Stimulated activated CD4-positive, alpha-beta T cell treated with anti-CD3 and anti-CD28 coated beads, Interleukin-12 subunit alpha, Interleukin-12 subunit beta, amount 100 ng/mL, for 4 hours (primary cell): ENCODE measurements around the gene WDR20.
"Not testable (repeated sequence)": the region's sequence is repeated elsewhere in the genome, so short reads cannot be mapped to it uniquely, and the experiment has no call there.

Source experiments
- DNase-seq: peaks from one replicate; pipeline ENCODE4 v3.0.0-alpha.2; 2020

The WDR20 gene

DNA sequence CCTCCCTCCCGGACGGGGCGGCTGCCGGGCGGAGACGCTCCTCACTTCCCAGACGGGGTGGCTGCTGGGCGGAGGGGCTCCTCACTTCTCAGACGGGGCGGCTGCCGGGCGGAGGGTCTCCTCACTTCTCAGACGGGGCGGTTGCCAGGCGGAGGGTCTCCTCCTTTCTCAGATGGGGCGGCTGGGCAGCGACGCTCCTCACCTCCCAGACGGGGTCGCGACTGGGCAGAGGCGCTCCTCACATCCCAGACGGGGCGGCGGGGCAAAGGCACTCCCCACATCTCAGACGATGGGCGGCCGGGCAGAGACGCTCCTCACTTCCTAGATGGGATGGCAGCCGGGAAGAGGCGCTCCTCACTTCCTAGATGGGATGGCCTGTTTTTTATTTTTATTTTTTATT, 33.0 kb downstream of the WDR20 start:
- DNase-seq, result not testable (repeated sequence)

DNA sequence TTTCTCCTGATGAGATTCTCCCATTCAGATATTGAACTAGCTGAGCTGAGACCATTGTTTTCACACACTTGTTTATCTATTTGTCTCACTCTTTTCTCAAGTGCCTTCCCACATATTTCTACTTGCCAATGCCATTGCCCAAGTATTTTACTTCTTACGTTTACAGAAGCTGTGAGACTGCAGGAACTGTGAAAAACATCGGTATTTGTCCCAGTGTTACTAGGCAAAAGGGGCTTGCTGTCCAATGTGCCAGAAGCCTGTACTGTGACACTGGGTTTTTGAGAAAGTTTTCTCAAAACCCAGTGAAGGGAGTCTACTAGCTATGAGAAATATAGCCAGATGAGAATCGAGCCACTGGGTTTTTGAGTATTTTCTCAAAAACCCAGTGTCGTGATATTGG, 37.5 kb downstream of the WDR20 start:
- no peak for DNase-seq

DNA sequence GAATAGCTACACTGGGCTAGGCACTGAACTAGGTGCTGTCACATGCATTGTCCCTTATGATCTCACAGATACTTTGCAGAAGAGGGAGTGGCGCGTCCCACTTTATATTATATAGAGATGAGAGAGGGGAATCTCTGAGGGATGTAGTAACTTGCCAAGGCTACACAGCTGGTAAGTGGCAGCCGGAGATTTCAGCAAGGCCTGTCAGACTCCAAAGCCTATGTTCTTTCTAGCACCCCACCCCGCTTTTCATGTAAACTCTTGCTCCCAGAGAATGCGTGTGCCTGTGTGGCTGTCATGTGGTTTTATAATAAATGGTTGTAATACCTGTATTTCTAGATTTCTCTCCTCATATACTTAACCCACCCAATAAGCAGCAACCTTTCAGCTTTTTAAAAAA, 39.1 kb downstream of the WDR20 start:
- no peak for DNase-seq

DNA sequence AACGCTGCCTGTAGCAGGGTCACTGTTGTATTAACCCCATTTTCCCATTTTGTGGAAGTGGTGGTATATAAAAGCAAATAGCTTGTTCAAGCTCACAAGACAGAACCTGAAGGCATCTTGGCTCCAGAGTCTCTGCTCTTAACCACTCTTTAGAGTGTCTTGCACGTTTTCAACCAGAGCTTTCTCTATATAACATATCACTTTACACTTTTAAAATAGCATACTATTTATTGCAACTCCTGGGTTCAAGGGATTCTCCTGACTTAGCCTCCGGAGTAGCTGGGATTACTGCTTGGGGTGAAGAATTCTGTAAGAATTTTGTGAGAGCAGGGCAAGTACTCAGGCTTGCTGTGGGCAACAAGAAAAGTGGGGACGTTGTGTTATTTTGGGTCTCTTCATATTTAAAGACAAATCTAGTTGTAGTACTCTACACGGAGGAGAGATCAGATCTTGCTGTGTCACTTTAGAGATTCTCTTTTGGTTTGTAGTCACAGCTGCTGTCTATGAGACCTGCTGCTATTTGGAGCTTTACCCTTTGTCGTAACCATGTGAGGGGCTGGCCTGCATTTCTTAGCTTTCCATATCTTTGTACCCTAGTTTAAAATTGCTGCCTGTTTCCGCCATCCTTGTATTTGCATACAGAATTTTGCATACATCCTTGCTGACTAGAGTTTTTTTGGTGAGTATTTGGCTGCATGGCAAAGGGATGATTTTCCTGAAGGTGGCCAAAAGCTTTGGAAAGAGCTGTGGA, 40.7 kb downstream of the WDR20 start:
- no peak for DNase-seq

DNA sequence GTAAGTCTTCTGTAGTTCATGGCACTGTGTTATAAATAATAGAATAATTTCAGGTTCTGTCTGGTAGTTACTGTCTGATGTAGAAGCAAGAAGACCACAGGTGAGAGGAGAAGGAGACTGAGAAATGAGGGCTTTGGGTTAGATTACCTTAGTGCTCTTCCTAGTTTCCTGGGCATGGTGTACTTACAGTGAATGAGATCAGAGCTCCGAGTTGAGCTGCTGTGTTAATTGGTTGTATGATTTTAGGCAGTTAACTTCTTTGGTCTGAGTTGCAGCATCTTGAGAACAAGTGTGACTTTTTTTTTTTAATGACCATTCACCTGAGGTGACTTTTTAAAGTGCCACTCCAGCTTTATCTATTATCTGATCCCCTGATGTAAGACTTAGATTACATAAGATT, 41.5 kb downstream of the WDR20 start:
- DNase-seq, result no peak

DNA sequence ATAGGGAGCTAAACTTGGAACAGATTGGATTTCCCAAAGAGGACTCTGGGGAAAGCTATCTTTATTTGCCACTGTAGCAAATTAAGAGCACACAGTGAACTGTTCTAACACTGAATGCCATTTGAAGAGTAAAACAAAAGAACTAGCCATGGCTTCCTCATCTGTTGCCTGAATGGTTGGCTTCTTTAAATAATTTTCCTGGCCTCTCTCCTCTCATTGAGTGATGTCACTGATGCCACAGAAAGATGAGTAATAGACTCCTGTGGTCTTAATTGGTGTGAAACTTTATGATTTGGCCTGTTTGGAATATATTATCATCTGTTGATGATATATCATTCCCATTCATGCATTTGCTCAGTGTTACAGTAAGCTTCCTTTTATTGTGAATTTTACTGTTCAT, 42.5 kb downstream of the WDR20 start:
- no peak for DNase-seq

DNA sequence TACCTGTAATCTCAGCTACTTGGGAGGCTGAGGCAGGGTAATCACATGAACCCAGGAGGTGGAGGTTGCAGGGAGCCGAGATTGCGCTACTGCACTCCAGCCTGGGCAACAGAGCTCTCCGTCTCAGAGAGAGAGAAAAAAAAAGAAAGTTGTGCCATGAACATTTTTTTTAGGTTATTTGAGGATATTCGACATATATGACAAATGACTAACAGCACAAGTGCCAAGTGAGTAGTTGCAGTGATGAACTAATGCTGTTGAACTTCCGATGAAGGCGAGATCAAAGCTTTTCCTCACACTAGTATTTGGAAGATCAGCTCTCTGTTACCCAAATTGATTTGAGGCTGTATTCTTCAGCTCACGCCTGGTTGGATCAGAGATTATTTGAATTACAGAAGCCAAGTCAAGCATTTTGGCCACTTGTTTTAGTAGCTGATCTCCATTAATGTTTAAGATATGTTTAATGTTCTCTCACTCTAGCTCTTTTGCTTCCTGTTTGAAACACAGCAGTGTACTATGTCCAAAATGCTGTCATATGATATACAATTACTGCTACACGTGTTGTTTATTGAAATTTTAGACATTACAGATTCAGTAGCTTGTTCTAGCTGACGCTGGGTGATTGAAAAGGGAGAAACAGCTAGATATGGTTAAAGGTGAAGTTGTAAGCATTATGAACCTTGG, 43.4 kb downstream of the WDR20 start:
- no peak for DNase-seq

DNA sequence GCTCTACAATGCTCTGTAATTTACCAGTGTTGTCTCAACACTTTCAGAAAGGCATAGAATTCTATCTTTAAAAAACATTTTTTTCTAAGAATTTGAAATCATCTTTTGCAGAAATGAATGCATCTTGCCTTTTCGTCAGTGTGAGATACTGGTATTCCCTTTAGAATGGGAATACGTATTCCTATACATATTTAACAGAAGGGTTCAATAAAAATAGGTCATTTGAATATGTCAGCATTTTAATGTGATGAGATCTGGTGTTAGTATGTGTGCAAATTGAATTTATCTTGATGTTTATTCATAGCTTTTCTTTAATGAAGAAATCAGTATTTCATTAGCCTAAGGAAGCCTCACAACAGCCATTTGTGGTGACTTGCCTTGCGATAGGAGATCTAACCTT, 44.2 kb downstream of the WDR20 start:
- DNase-seq, result no peak

DNA sequence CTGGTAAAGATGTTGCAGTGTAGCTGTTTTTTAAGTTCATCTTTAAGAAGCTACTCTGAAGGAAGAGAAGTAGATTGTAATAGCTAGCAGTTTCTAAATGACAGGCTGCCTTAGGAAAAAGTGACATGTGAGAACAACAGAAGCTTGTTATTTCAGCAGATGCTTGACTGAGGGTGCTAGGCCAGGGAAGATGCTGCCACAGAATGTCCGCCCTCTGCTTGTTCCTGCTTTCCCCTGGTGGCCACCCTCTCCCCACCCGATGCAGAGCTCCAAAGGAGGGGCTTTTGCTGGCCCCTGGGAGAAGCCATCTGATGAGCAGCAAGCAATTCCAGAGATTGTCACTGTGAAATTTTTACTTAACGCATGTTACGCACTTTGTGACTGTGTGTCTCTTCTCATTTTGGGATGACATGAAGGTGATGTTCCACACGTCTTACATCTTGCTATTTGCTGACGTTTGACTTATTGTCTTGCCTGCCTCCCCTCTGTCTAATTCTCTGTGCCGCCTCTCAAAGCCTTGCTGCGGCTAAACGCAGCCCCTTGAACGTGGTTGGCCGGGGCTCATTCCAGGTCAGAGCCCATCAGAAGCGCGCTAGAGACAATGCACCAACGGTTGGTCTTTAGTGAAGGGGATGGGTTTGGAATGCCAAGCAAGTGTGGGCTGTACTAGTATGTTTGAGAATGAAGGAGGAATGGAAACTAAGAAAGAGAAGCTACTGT, 44.8 kb downstream of the WDR20 start:
- no peak for DNase-seq

DNA sequence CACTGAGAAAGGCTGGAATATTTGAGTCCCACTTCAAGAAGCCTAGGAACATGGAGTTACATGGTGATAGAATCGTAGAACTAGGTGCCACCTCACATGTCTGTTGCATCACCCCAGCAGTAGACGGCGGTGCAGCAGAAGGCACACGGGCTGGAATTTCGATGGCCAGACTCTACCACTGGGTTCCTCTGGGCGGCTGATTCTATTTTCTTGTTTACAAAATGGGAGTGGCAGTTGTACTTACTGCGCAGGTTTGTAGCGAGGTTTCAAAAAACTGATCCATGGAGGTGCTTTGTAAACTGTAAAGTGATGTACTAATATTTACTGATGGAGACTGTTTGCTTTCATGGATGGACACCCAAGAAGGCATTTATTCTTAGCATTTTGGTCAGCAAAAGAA, 45.7 kb downstream of the WDR20 start:
- no peak for DNase-seq

DNA sequence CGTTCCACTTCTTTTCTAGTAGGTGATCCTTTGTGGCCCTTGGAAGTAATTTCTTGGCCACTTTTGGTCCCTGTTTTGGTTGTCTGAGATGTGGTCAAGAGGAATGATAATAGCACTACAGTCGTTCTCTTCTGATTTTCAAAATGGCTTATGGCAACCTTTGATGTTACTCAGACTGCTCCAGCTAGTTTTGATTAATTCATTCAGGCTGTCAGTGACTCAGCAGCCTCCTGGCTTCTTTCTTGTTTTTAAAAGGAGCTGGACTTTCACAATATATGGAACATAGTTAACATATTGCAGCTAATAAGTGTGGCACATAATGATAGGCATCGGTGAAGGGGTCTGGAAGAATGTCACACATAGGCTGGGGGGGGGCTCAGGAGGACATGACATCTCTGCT, 47.3 kb downstream of the WDR20 start:
- no peak for DNase-seq

DNA sequence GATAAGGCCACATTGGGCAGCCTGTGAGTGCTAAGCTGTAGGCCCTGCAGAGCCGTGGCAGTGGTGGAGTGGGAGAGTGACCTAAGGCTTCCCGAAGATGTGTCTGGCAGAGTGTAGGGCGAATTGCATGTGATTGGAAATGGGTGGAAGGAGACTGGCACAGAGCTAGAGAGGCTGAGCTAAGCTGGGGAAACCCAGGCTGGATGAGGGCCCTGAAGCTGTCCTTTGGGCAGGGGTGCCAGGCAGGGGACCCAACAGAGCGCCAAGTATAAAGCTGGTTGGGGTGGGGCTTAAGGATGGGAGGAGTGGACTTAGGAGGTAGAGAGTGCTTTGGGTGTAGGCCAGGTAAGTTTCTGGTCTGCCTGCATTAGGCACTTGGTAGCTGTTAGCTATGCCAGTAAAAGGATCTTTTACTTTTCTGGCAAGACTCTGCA, 47.9 kb downstream of the WDR20 start:
- DNase-seq, result no peak

DNA sequence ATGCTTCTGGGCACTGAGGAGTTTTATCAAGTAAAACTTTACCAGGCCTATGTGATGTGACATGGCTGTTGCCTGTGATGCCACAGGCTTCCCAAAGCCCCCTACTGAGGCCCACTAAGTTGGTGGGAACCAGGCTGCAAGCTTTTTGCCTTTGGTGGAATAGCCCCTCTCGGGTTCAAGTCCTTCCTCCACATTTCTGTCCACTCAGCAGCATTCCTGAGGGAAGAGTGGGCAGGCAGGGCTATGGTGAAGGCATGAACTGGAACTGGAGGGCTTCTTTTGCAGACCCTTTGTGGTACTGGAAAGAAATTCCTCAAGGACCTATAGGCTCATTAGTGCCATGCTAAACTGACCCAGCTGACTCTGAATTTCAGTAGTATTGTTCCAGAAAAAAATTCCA, 48.5 kb downstream of the WDR20 start:
- DNase-seq, result no peak

DNA sequence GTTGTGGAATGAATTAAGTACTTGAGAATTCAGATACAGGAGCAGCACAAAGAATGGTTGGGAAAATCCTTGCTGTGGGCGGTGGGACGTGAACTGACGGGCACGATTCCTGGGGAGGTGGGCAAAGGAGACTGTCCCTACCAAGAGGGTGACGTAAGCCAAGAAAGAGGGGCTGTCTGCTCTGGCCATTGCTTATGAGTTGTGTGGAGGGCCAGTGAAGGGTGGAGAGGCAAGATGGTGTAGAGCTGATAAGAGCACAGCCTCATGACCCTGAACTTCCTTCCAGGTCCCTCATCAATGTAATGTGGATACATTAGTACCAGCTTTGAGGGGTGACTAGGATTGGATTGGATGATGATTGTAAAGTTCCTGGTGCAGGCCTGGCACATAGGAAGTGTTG, 50.2 kb downstream of the WDR20 start:
- DNase-seq, result no peak

DNA sequence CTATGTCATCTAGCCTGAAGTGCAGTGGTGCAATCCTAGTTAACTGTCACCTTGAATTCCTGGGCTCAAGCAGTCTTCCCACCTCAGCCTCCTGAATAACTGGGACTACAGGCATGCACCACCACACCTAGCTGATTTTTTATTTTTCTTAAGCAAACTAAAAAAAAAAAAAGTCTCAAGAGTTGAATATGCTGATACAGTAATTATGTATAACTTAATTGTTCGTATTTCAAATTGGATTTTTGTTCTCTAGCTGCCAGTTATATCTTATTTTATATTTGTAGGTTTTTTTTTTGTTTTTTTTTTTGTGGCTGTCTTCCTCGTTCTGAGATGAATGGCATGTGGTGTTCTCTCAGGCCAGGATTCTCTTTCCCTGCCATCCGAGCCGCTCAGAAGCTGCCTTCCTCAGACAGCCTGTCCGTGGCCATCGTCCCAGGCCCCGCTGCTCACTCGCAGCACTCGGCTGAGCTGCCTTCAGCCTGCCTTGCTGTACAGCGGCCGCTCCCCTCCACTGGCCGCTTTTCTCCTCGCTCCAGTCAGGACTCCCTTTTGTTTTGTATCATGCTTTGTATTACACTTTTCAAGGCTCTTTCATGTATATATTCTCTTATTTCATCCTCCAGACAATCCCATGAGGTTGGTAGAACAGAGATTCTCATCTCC, 53.3 kb downstream of the WDR20 start:
- DNase-seq, result no peak

DNA sequence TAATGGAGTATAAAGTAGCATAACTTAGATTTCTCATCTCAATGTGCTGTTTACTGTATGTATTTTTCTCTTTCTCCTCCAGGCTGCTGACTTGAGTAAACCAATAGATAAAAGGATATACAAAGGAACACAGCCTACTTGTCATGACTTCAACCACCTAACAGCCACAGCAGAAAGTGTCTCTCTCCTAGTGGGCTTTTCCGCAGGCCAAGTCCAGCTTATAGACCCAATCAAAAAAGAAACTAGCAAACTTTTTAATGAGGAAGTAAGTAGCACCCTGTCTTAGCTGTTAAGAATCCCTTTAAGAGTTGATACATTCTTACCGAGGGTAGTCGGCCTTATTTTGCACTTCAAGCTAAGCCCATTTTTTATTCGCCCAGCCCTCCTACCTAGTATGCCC, 55.2 kb downstream of the WDR20 start:
- DNase-seq, result no peak

DNA sequence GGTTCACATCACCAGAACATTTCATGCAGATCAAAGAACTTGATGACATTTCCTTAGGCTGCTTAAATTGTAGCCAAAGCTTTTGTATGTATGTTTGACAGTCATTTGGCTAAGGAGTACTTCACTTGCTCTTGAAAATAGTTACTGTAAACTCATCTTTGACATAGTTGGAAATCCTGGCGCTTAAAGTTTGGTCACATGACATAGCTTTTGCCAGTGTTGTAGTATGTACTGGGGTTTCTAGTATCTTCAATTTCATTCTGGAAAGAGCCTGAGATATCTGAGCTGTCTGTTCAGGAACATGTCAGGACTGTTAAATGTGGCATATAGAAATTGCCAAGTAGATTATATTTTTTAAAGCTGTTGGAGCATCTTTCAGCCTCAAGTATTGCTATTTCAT, 55.7 kb downstream of the WDR20 start:
- DNase-seq, result no peak

DNA sequence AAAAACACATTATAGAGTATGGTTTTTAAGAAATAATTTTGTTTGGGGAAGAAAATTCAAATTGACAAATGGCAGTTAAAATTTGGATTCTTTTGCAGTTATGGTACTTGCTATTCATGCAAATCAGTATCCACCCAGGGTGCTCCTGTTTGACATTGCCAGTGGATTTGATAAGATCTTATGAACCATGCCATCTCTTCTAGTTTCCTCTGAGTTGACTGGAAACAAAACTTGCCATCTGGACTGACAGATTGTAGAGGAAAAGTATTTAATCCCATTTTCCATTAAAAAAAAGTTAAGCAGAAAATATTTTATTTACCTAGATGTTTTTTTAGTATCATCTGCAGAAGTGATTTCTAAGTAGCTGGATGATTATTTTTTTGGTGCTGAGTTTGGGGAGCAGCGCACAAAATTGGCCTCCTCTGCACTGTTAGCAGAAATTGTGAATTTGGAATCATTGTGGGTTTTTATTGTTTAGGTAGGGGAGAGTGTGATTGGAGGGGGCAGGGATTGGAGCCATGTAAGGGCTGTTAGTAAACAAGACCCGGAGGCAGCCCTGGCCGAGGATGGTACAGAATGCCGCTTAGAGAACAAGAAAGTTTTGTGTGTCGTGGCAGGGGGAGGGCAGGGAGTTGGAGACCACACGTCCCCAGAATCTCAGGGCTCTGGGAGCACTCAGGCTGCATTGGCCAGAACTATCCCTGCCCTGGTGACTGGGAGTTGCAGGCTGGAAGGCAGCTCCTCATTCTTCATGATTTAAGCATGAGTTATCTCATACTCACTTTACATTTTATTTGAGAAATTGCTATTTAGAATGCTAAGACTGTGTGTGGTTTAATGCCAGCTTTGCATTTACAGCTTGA, 56.6 kb downstream of the WDR20 start:
- DNase-seq, result no peak

DNA sequence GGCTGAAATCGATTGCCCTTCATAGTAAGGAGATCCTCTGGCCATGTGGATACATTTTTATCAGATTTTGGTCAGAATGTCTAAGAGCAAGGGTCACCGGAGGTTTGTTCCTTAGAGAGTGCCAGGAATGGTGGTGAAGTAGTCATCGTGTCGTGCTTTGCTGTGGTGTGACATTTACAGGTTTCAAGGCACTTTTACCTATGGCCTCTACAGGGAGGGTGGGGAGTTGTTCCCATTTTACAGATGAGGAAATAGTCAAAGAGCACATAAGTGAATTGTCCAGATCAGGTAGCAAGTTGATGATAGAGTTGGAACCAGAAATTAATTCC, 57.2 kb downstream of the WDR20 start:
- no peak for DNase-seq

DNA sequence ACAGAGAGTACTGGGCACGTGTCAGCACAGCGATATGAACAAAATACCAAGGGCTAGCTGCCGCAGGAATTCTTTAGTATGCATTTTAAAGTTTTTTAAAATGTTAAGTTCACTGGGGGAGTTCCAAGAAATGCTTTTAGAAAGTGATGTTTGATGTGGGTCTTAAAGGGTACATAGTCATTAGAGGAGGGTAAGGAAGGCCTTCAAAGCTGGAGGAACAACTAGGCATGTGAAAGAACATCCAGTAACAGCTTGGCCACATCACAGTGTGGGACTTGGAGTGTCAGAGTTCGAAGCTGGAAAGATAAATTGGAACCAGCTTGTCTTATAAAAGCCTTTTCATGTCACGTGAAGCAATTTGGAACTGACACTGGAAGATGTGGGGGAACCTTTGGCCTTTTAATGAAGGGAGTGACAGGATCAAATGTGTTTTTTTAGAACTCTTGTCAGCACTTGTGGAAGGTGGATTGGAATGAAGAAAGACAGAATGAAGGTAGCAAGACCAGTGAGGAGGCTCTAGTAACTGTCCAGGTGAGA, 57.7 kb downstream of the WDR20 start:
- DNase-seq, result no peak

DNA sequence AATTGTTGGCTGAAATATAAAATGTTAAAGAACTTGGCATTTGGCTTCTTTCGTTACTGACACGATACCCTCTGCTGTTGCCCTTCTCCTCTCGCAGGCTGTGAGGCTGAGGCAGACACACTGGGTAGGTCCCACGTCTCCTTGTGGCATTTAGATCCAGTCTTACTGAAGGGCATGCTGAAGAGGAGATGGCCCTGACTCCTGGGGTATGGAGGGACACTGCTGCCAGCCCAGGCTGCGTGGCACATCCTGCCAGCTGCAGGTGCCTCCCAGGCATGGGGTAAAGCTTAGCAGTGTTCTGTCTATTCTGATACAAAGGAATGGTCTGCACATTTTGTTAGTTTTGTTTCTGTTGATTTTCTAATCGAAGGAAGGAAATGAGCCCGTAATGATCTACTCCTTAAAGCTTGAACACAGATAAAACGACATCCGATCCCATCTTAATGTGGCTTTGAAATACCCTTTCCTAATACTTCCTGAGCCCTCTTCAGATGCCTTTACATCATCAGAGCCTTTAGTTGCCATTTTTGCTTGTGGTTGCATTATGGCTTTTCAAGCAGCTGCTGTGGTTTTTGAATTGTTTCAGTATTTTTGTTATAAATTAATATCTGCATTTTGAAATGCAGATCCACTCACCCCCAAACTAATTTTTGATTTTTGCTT, 61.1 kb downstream of the WDR20 start:
- no peak for DNase-seq

DNA sequence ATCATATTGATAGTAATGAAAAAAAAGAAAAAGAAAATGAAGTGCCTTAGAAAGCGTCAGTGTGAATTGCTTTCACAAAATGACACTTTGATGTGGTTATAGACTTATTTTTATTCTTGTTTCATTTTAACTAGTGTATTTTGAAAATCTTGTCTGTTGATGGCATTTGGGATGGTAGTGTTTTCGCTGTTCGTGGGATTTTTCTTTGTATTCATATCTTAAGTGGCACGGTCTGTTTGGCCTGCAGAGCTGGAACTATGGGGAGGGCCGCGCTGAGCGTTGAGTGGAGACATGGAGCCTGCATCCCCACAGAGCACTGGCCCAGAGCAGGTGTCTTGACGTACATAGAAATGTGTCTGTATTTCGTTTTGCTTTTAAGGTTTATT, 61.6 kb downstream of the WDR20 start:
- no peak for DNase-seq
